Activated CD4-positive, alpha-beta memory T cell treated with anti-CD3 and anti-CD28 coated beads, Interleukin-2, amount 10 ng/mL, durations not matched to agents 7 days and 5 days (primary cell): ENCODE data around the gene DUSP8. TPM values are rescaled to one million over a fixed set of nuclear protein-coding genes. Genes with fewer than 3 reads are reported as not detected.
"Not testable (repeated sequence)": the region's sequence is repeated elsewhere in the genome, so short reads cannot be mapped to it uniquely, and the experiment has no call there.

Experiments
- CTCF ChIA-PET: fragments of 350-600 bp; sonication (Branson Sonifier 250); formaldehyde crosslinking; loops from one replicate; lab custom pipeline; 2021; ENCODE audit warnings: antibody characterized with exemption, inconsistent platforms; lab: Charles Lee
- POLR2A ChIA-PET: fragments of 350-600 bp; sonication (Branson Sonifier 250); formaldehyde crosslinking; loops from one replicate; lab custom pipeline; 2021; ENCODE audit warnings: antibody characterized with exemption; lab: Charles Lee
- DNase-seq: peaks from one replicate; pipeline ENCODE4 v3.0.0-alpha.2; 2020
- H3K27ac Mint-ChIP-seq: one replicate; pipeline ENCODE4 v1.8.0; 2021; ENCODE audit warnings: mild to moderate bottlenecking, mixed read lengths
- H3K27me3 Mint-ChIP-seq: one replicate; pipeline ENCODE4 v1.8.0; 2021; ENCODE audit warnings: mixed read lengths
- H3K36me3 Mint-ChIP-seq: one replicate; pipeline ENCODE4 v1.8.0; 2021; ENCODE audit warnings: low read depth, mixed read lengths
- H3K4me1 Mint-ChIP-seq: one replicate; pipeline ENCODE4 v1.8.0; 2021; ENCODE audit warnings: mixed read lengths
- H3K4me3 Mint-ChIP-seq: one replicate; pipeline ENCODE4 v1.8.0; 2021; ENCODE audit warnings: mild to moderate bottlenecking, mixed read lengths
- H3K9me3 Mint-ChIP-seq: one replicate; pipeline ENCODE4 v1.8.0; 2021; ENCODE audit warnings: mixed read lengths
- total RNA-seq, 2 experiments: library from RNA; stranded (reverse); gene quantifications; one replicate each; pipeline ENCODE4 v1.2.3, GENCODE V29; 2021

Gene DUSP8
- 1 to 10 TPM; 2.6 to 2.7 TPM for total RNA-seq

GRCh38 chr11:1572197-1573076, at the start of gene DUSP8:
TSS of gene DUSP8 (minus strand) at chr11:1572271. CDS start at chr11:1565826, 6,445 bp downstream.
- H3K27me3 Mint-ChIP-seq, result peaks cover 35% of the 10 kb centered on the region
- peak within 1 kb of the TSS; percentile 30 for H3K4me3 Mint-ChIP-seq
- H3K36me3 Mint-ChIP-seq, result no peaks in the 10 kb centered on the region
- peak; percentile 92 for DNase-seq
- H3K4me1 Mint-ChIP-seq, result peaks cover 11% of the 10 kb centered on the region
- ChIA-PET CTCF (interaction anchor here (0.7 to 5.1 kb wide), 2 partner anchors 25 to 26 kb away, joined by 6 to 44 read pairs; no protein-coding TSS in a partner anchor), POLR2A (interaction anchor here (1.1 kb wide), 1 partner anchor 17 kb away, joined by 3 read pairs; no protein-coding TSS in a partner anchor)
- no peaks in the 10 kb centered on the region for H3K9me3 Mint-ChIP-seq
- H3K27ac Mint-ChIP-seq, result no peak within 1 kb of the TSS

GRCh38 chr11:1619449-1619848, 47.4 kb upstream of the DUSP8 start:
- peaks cover 7% of the 10 kb centered on the region for H3K4me1 Mint-ChIP-seq
- no peaks in the 10 kb centered on the region for H3K36me3 Mint-ChIP-seq
- DNase-seq, result peak; percentile 29
- ChIA-PET CTCF (interaction anchor here (1.2 to 1.5 kb wide), 2 partner anchors 25 to 34 kb away, joined by 3 to 6 read pairs; no protein-coding TSS in a partner anchor), POLR2A (no interaction called here)
- no peaks in the 10 kb centered on the region for H3K9me3 Mint-ChIP-seq
- no peak overlapping the region for H3K27ac Mint-ChIP-seq
- no peak overlapping the region for H3K4me3 Mint-ChIP-seq
- peaks cover 17% of the 10 kb centered on the region for H3K27me3 Mint-ChIP-seq

- POLR2A ChIA-PET, result no interaction called here
- no peak overlapping the region for H3K27ac Mint-ChIP-seq
- H3K36me3 Mint-ChIP-seq, result no peaks in the 10 kb centered on the region
- no peak overlapping the region for H3K4me3 Mint-ChIP-seq
- peaks cover 19% of the 10 kb centered on the region for H3K27me3 Mint-ChIP-seq
- peaks cover 7% of the 10 kb centered on the region for H3K4me1 Mint-ChIP-seq
- CTCF ChIA-PET, result interaction anchor here (1.1 to 1.5 kb wide), 5 partner anchors 8 to 71 kb away, joined by 3 to 6 read pairs (median 3); no protein-coding TSS in a partner anchor
- DNase-seq, result no peak
- no peaks in the 10 kb centered on the region for H3K9me3 Mint-ChIP-seq
Observed at GRCh38 chr11:1618231-1618630, 46.2 kb upstream of the DUSP8 start.

- no peaks in the 10 kb centered on the region for H3K9me3 Mint-ChIP-seq
- peaks cover 25% of the 10 kb centered on the region for H3K27me3 Mint-ChIP-seq
- POLR2A ChIA-PET, result no interaction called here
- CTCF ChIA-PET, result interaction anchor here (1.8 kb wide), 1 partner anchor 13 kb away, joined by 6 read pairs; no protein-coding TSS in a partner anchor
- DNase-seq, result no peak
- H3K4me1 Mint-ChIP-seq, result peaks cover 17% of the 10 kb centered on the region
- H3K36me3 Mint-ChIP-seq, result no peaks in the 10 kb centered on the region
- no peak within 1 kb of the TSS for H3K4me3 Mint-ChIP-seq
- no peak within 1 kb of the TSS for H3K27ac Mint-ChIP-seq
Observed at GRCh38 chr11:1608363-1608762, 36.3 kb upstream of the DUSP8 start, which contains the start of gene KRTAP5-3. TSS of gene KRTAP5-3 (minus strand) at chr11:1608463. CDS start at chr11:1608385, 78 bp downstream.

GRCh38 chr11:1607901-1608300, 35.8 kb upstream of the DUSP8 start:
- CTCF ChIA-PET, result interaction anchor here (1.8 kb wide), 1 partner anchor 13 kb away, joined by 6 read pairs; no protein-coding TSS in a partner anchor
- H3K36me3 Mint-ChIP-seq, DNase-seq, H3K9me3 Mint-ChIP-seq, POLR2A ChIA-PET, H3K4me3 Mint-ChIP-seq, H3K27ac Mint-ChIP-seq: not testable (repeated sequence)
- peaks cover 30% of the 10 kb centered on the region for H3K27me3 Mint-ChIP-seq
- peaks cover 17% of the 10 kb centered on the region for H3K4me1 Mint-ChIP-seq

- not testable (repeated sequence) for H3K27ac Mint-ChIP-seq
Observed at GRCh38 chr11:1607156-1607845, 35.2 kb upstream of the DUSP8 start.

GRCh38 chr11:1605923-1606322, 33.9 kb upstream of the DUSP8 start:
- H3K9me3 Mint-ChIP-seq, H3K36me3 Mint-ChIP-seq: not testable (repeated sequence)
- CTCF ChIA-PET, result interaction anchor here (1.0 to 1.8 kb wide), 2 partner anchors 11 to 31 kb away, joined by 6 to 14 read pairs; no protein-coding TSS in a partner anchor
- POLR2A ChIA-PET, result interaction anchor here (0.9 kb wide), 1 partner anchor 31 kb away, joined by 4 read pairs; no protein-coding TSS in a partner anchor
- peaks cover 41% of the 10 kb centered on the region for H3K27me3 Mint-ChIP-seq
- peak; percentile 52 for DNase-seq
- H3K4me1 Mint-ChIP-seq, result peaks cover 17% of the 10 kb centered on the region
- peak overlapping the region; percentile 51 for H3K4me3 Mint-ChIP-seq
- H3K27ac Mint-ChIP-seq, result peak overlapping the region; percentile 68

More at GRCh38 chr11:1607156-1607845, 35.2 kb upstream of the DUSP8 start:
- H3K36me3 Mint-ChIP-seq, POLR2A ChIA-PET, H3K4me3 Mint-ChIP-seq, DNase-seq, H3K9me3 Mint-ChIP-seq: not testable (repeated sequence)
- Mint-ChIP-seq H3K4me1 (peaks cover 17% of the 10 kb centered on the region), H3K27me3 (peaks cover 33% of the 10 kb centered on the region)
- CTCF ChIA-PET, result interaction anchor here (1.8 kb wide), 1 partner anchor 12 kb away, joined by 6 read pairs; no protein-coding TSS in a partner anchor

- ChIA-PET POLR2A (interaction anchor here (0.9 kb wide), 1 partner anchor 30 kb away, joined by 4 read pairs; no protein-coding TSS in a partner anchor), CTCF (interaction anchor here (1.0 to 1.8 kb wide), 2 partner anchors 10 to 30 kb away, joined by 6 to 14 read pairs; no protein-coding TSS in a partner anchor)
- no peak overlapping the region for H3K27ac Mint-ChIP-seq
- H3K9me3 Mint-ChIP-seq, result no peaks in the 10 kb centered on the region
- H3K4me3 Mint-ChIP-seq, result no peak overlapping the region
- peaks cover 17% of the 10 kb centered on the region for H3K4me1 Mint-ChIP-seq
- DNase-seq, result no peak
- H3K27me3 Mint-ChIP-seq, result peaks cover 46% of the 10 kb centered on the region
- H3K36me3 Mint-ChIP-seq, result no peaks in the 10 kb centered on the region
Observed at GRCh38 chr11:1604711-1605110, 32.6 kb upstream of the DUSP8 start.

GRCh38 chr11:1604181-1604580, 32.1 kb upstream of the DUSP8 start:
- H3K9me3 Mint-ChIP-seq, result no peaks in the 10 kb centered on the region
- no peak overlapping the region for H3K27ac Mint-ChIP-seq
- no peak for DNase-seq
- peaks cover 51% of the 10 kb centered on the region for H3K27me3 Mint-ChIP-seq
- H3K36me3 Mint-ChIP-seq, result no peaks in the 10 kb centered on the region
- H3K4me1 Mint-ChIP-seq, result peaks cover 17% of the 10 kb centered on the region
- POLR2A ChIA-PET, result no interaction called here
- H3K4me3 Mint-ChIP-seq, result no peak overlapping the region
- CTCF ChIA-PET, result no interaction called here

- Mint-ChIP-seq H3K4me1 (peaks cover 20% of the 10 kb centered on the region), H3K4me3 (no peak overlapping the region), H3K27me3 (peaks cover 56% of the 10 kb centered on the region), H3K36me3 (no peaks in the 10 kb centered on the region), H3K9me3 (no peaks in the 10 kb centered on the region), H3K27ac (no peak overlapping the region)
- POLR2A ChIA-PET, result no interaction called here
- CTCF ChIA-PET, result no interaction called here
- DNase-seq, result no peak
Observed at GRCh38 chr11:1603629-1604028, 31.6 kb upstream of the DUSP8 start.

- H3K4me3 Mint-ChIP-seq, H3K27ac Mint-ChIP-seq, CTCF ChIA-PET, POLR2A ChIA-PET, DNase-seq, H3K9me3 Mint-ChIP-seq, H3K36me3 Mint-ChIP-seq: not testable (repeated sequence)
- Mint-ChIP-seq H3K27me3 (peaks cover 61% of the 10 kb centered on the region), H3K4me1 (peaks cover 18% of the 10 kb centered on the region)
Observed at GRCh38 chr11:1601663-1602062, 29.6 kb upstream of the DUSP8 start.

- Mint-ChIP-seq H3K27ac (no peak overlapping the region), H3K9me3 (no peaks in the 10 kb centered on the region), H3K4me3 (no peak overlapping the region), H3K4me1 (peaks cover 13% of the 10 kb centered on the region), H3K36me3 (no peaks in the 10 kb centered on the region), H3K27me3 (peaks cover 62% of the 10 kb centered on the region)
- ChIA-PET POLR2A (no interaction called here), CTCF (no interaction called here)
- DNase-seq, result no peak
Observed at GRCh38 chr11:1600626-1601025, 28.6 kb upstream of the DUSP8 start.
